ENCODE results near the gene PDRG1.

Gene PDRG1

DNA sequence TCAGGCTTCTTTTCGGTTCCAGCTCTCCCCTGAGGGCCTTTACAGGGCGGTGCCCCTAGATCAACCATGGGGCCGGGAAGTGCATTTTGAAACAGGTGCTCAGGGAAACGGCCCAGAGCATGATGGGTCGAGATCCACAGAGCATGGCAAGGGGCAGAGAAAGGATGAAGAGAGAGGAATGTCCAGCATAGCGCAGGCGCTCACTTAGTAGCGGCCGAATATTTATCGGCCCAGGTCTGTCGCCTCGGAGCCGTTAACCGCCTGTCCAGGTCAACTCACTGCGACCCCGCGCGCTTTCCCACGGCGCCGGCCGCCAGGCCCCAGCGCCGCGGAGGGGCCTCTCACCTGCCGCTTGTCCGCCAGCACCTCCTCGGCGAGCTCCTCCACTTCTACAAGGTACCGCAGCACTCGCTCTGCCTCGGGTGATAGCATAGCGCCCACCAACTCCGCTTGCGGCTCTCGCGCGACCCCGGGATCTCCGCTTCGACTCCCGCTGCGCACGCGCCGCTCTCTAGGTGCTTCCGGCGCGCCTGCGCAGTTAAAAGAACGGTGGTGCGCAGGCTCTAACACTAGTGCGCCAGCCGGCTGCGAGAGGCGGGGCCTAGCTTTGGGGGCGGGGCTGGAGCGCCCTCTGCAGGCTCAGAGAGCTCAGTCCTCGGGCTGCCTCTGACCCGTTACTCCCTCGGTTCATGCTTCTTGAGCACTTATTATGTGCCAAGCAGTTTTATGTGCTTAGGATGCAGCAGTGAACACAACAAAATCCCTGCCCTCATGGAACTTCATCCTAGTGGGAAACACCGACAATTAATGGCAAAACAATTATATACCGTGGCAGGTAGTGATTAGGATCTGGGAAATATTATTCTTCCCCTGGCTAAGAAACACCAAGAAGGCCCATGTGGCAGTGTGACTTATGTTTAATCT is at the start of gene PDRG1:
TSS of gene PDRG1 (minus strand) at position 517 of the 924 bp plus-strand sequence. CDS start at position 432, 85 bp downstream.
- Histone ChIP-seq H3K4me3 (ENCODE audit: low read length) (peak within 1 kb of the TSS; percentile 64), H3K27me3 (ENCODE audit: control insufficient read depth, insufficient read depth, low read length) (peaks cover 2% of the 10 kb centered on the region), H3K9ac (ENCODE audit: low read length) (peak within 1 kb of the TSS; percentile 4), H3K27ac (ENCODE audit: low read depth, low read length) (peak within 1 kb of the TSS; percentile 53), H3K36me3 (ENCODE audit: control insufficient read depth, insufficient read depth, low read length) (peaks cover 23% of the 10 kb centered on the region), H3K4me1 (ENCODE audit: control insufficient read depth, insufficient read depth, low read length) (peaks cover 11% of the 10 kb centered on the region)

- no peak overlapping the region for H3K27ac ChIP-seq (ENCODE audit: low read depth, low read length)
- no peaks in the 10 kb centered on the region for H3K36me3 ChIP-seq (ENCODE audit: control insufficient read depth, insufficient read depth, low read length)
- H3K4me3 ChIP-seq (ENCODE audit: low read length), result no peak overlapping the region
- H3K27me3 ChIP-seq (ENCODE audit: control insufficient read depth, insufficient read depth, low read length), result peaks cover 7% of the 10 kb centered on the region
- no peaks in the 10 kb centered on the region for H3K4me1 ChIP-seq (ENCODE audit: control insufficient read depth, insufficient read depth, low read length)
- H3K9ac ChIP-seq (ENCODE audit: low read length), result no peak overlapping the region
Measured at GRCh38 chr20:31998246-31998645, 46.4 kb upstream of the PDRG1 start.

GRCh38 chr20:31996996-31997395 is 45.1 kb upstream of the PDRG1 start:
- Histone ChIP-seq H3K27me3 (ENCODE audit: control insufficient read depth, insufficient read depth, low read length) (peaks cover 7% of the 10 kb centered on the region), H3K9ac (ENCODE audit: low read length) (no peak overlapping the region)

GRCh38 chr20:31992086-31992485 is 40.2 kb upstream of the PDRG1 start:
- Histone ChIP-seq H3K36me3 (ENCODE audit: control insufficient read depth, insufficient read depth, low read length) (no peaks in the 10 kb centered on the region), H3K9ac (ENCODE audit: low read length) (no peak overlapping the region), H3K4me1 (ENCODE audit: control insufficient read depth, insufficient read depth, low read length) (no peaks in the 10 kb centered on the region), H3K27ac (ENCODE audit: low read depth, low read length) (no peak overlapping the region), H3K4me3 (ENCODE audit: low read length) (no peak overlapping the region), H3K27me3 (ENCODE audit: control insufficient read depth, insufficient read depth, low read length) (peaks cover 7% of the 10 kb centered on the region)

More at GRCh38 chr20:31996996-31997395, 45.1 kb upstream of the PDRG1 start:
- no peaks in the 10 kb centered on the region for H3K4me1 ChIP-seq (ENCODE audit: control insufficient read depth, insufficient read depth, low read length)
- H3K36me3 ChIP-seq (ENCODE audit: control insufficient read depth, insufficient read depth, low read length), result no peaks in the 10 kb centered on the region
- H3K27ac ChIP-seq (ENCODE audit: low read depth, low read length), result no peak overlapping the region
- H3K4me3 ChIP-seq (ENCODE audit: low read length), result no peak overlapping the region

DNA sequence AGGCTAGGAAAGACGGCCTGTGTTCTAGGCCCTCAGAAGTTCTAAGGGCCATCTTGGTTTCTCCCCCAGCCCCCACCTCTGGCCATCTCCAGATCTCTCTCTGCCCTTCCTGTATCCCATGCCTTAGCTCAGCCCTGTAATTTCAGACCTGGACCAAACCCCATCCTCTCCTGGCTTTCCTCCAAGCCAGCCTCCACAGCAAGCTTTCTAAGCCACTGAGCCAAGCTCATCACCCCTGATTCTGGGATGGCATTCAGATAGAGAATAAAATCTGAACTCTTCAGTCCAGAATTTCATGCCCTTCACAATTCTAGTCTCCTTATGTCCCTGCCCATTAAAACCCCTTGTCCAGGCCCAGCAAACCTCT is 39.5 kb upstream of the PDRG1 start:
- Histone ChIP-seq H3K4me3 (ENCODE audit: low read length) (no peak overlapping the region), H3K27me3 (ENCODE audit: control insufficient read depth, insufficient read depth, low read length) (peaks cover 7% of the 10 kb centered on the region), H3K27ac (ENCODE audit: low read depth, low read length) (no peak overlapping the region), H3K4me1 (ENCODE audit: control insufficient read depth, insufficient read depth, low read length) (no peaks in the 10 kb centered on the region), H3K9ac (ENCODE audit: low read length) (no peak overlapping the region), H3K36me3 (ENCODE audit: control insufficient read depth, insufficient read depth, low read length) (no peaks in the 10 kb centered on the region)

DNA sequence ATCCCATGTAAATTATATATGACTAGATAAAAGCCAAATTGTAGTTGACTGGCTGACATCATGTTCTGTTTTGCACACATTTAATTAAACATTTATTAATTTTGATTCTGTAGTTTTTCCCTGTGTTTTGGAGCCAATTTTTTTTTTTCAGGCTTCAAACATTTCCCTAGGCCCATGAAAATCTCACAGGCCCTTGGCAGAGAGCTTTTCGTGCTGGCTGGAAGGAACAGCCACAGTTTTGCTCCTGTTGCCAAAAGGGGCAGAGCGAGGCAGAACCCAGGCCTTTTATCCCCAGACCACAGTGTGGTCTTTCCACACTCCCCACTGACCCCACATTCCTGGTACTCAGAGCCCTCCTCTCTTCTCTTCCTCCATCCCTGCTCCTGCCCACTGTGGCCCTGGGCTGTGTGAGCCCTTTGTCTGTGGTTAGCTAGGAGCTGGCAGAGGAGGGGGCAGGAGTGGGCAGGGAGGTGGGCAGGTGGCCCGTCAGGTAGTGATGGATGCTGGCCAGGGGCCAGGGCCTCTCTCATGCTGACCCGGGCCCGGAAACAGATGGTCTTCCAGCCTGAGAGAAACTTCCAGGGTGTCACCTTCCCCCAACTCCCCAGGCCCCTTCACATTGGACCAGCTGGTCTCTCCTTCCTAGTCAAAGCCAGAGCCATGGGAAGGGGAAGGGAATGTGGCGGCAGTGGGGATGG is 38.9 kb upstream of the PDRG1 start:
- H3K36me3 ChIP-seq (ENCODE audit: control insufficient read depth, insufficient read depth, low read length), result no peaks in the 10 kb centered on the region
- no peak overlapping the region for H3K27ac ChIP-seq (ENCODE audit: low read depth, low read length)
- no peak overlapping the region for H3K4me3 ChIP-seq (ENCODE audit: low read length)
- H3K4me1 ChIP-seq (ENCODE audit: control insufficient read depth, insufficient read depth, low read length), result no peaks in the 10 kb centered on the region
- no peak overlapping the region for H3K9ac ChIP-seq (ENCODE audit: low read length)
- peaks cover 6% of the 10 kb centered on the region for H3K27me3 ChIP-seq (ENCODE audit: control insufficient read depth, insufficient read depth, low read length)

DNA sequence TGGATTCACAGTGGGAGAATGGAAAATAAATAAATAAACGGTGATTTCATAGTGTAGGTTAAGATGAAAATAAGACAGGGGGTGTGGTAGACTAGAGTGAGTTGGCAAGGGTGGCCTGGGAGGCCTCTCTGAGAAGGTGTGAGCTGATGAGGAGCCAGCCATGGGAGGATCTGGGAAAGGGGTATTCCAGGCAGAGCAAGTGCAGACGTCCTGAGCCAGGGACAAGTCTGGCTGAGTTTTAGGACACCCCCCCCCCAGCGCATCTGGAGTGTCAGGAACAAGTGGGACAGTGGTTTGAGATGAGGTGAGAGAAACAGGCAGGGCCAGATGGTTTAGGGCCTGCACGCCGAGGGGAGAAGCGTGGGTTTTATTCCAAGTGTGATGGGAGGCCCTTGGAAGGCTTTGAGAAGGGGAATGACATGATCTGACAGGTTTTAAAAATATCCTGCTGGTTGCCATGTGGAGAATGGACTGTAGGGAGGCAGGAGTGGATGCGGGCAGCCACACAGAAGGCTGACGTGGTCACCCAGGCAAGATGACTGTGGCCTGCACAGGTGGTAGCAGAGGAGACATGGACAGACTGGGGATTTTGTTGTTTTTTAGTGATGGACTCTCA is 37.3 kb upstream of the PDRG1 start:
- Histone ChIP-seq H3K4me3 (ENCODE audit: low read length) (no peak overlapping the region), H3K27ac (ENCODE audit: low read depth, low read length) (no peak overlapping the region), H3K27me3 (ENCODE audit: control insufficient read depth, insufficient read depth, low read length) (no peaks in the 10 kb centered on the region), H3K36me3 (ENCODE audit: control insufficient read depth, insufficient read depth, low read length) (no peaks in the 10 kb centered on the region), H3K4me1 (ENCODE audit: control insufficient read depth, insufficient read depth, low read length) (no peaks in the 10 kb centered on the region), H3K9ac (ENCODE audit: low read length) (no peak overlapping the region)

DNA sequence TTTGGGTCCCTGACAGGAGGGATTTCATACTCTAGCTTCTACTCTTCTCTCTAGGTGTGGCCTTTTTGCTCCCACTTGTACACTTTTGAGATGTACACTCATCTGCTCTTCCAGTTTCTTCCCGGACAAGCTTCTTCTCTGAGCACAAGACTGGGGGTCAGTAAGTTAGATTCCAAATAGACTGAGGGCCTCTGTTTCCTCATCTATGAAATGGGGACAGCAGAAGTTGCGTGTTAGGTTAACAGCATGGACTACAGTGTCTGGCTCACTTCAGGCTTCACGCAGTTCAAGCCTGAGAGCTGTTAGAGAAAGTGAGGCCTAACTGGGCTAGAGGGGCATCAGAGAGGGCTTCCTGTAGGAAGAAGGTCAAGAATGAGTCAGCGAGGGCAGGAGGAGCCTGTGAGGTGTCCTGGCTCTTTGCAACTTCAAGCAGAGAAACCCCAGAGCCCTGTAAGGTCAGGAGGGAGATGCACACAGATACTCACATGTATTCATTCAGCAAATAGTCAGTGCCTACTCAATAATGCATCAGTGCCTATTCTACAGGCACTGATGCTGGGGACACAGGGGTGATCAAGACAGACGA is 36.7 kb upstream of the PDRG1 start:
- H3K27ac ChIP-seq (ENCODE audit: low read depth, low read length), result no peak overlapping the region
- no peak overlapping the region for H3K4me3 ChIP-seq (ENCODE audit: low read length)
- no peaks in the 10 kb centered on the region for H3K27me3 ChIP-seq (ENCODE audit: control insufficient read depth, insufficient read depth, low read length)
- no peaks in the 10 kb centered on the region for H3K36me3 ChIP-seq (ENCODE audit: control insufficient read depth, insufficient read depth, low read length)
- no peaks in the 10 kb centered on the region for H3K4me1 ChIP-seq (ENCODE audit: control insufficient read depth, insufficient read depth, low read length)
- H3K9ac ChIP-seq (ENCODE audit: low read length), result no peak overlapping the region

DNA sequence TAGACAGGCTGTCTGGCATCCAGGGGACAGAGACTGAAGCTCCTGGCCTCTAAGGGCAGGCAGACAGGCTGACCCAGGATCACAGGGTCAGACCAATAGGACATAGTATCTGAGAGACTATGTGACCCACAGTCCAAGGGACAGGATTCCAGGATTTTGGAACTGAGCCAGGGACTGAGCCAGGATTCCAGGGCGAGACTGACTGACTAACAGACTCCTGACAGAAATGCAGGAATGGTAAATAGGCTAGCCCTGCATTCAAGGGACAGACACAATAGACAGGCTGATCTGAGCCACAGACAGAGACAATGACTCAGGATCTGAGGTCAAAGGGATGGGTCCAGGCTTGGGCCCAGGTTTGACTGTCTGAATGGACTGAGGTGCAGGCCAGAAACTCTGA is 35.9 kb upstream of the PDRG1 start:
- no peak overlapping the region for H3K9ac ChIP-seq (ENCODE audit: low read length)
- no peaks in the 10 kb centered on the region for H3K27me3 ChIP-seq (ENCODE audit: control insufficient read depth, insufficient read depth, low read length)
- H3K27ac ChIP-seq (ENCODE audit: low read depth, low read length), result no peak overlapping the region

GRCh38 chr20:31984981-31985471 is 33.2 kb upstream of the PDRG1 start:
- H3K4me3 ChIP-seq (ENCODE audit: low read length), result no peak overlapping the region
- H3K36me3 ChIP-seq (ENCODE audit: control insufficient read depth, insufficient read depth, low read length), result no peaks in the 10 kb centered on the region
- no peaks in the 10 kb centered on the region for H3K4me1 ChIP-seq (ENCODE audit: control insufficient read depth, insufficient read depth, low read length)
- H3K27me3 ChIP-seq (ENCODE audit: control insufficient read depth, insufficient read depth, low read length), result no peaks in the 10 kb centered on the region
- H3K9ac ChIP-seq (ENCODE audit: low read length), result no peak overlapping the region
- H3K27ac ChIP-seq (ENCODE audit: low read depth, low read length), result no peak overlapping the region

More for the DNA sequence above, 35.9 kb upstream of the PDRG1 start:
- H3K4me3 ChIP-seq (ENCODE audit: low read length), result no peak overlapping the region
- no peaks in the 10 kb centered on the region for H3K4me1 ChIP-seq (ENCODE audit: control insufficient read depth, insufficient read depth, low read length)
- no peaks in the 10 kb centered on the region for H3K36me3 ChIP-seq (ENCODE audit: control insufficient read depth, insufficient read depth, low read length)

- H3K27ac ChIP-seq (ENCODE audit: low read depth, low read length), result no peak overlapping the region
- H3K4me3 ChIP-seq (ENCODE audit: low read length), result no peak overlapping the region
- H3K4me1 ChIP-seq (ENCODE audit: control insufficient read depth, insufficient read depth, low read length), result no peaks in the 10 kb centered on the region
Measured at GRCh38 chr20:31981784-31982183, 29.9 kb upstream of the PDRG1 start.

More at GRCh38 chr20:31981784-31982183, 29.9 kb upstream of the PDRG1 start:
- Histone ChIP-seq H3K36me3 (ENCODE audit: control insufficient read depth, insufficient read depth, low read length) (no peaks in the 10 kb centered on the region), H3K27me3 (ENCODE audit: control insufficient read depth, insufficient read depth, low read length) (no peaks in the 10 kb centered on the region), H3K9ac (ENCODE audit: low read length) (no peak overlapping the region)
